22Rv1 (cell line): Measurements from ENCODE around the gene ZNF436.

ENCODE experiments used
- ZFX ChIP-seq: fragments of 450-650 bp; IDR thresholded peaks from 2 replicates; pipeline ENCODE4 v1.6.1; 2017; ENCODE audit warnings: antibody characterized with exemption, borderline replicate concordance
- TF ChIP-seq, protein P1 (sequence below): fragments of 450-650 bp; IDR thresholded peaks from 2 replicates; pipeline ENCODE4 v1.5.1; 2017; ENCODE audit warnings: mild to moderate bottlenecking

DNA sequence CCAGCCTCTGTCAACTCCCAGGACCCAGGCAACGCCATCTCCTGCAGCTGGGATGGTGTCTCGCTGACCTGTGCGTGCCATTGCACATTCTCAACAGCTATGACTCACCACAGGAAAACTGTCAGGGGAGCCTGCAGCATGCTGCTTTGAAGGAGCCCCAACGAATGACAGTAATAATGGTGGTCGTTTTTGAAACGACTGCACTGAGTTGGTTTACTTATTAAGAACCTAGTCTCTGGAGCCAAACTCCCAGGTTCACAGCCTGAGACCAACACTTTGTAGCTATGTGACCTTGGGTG, 33.4 kb upstream of the ZNF436 start:
- TF ChIP-seq, protein P1, sequence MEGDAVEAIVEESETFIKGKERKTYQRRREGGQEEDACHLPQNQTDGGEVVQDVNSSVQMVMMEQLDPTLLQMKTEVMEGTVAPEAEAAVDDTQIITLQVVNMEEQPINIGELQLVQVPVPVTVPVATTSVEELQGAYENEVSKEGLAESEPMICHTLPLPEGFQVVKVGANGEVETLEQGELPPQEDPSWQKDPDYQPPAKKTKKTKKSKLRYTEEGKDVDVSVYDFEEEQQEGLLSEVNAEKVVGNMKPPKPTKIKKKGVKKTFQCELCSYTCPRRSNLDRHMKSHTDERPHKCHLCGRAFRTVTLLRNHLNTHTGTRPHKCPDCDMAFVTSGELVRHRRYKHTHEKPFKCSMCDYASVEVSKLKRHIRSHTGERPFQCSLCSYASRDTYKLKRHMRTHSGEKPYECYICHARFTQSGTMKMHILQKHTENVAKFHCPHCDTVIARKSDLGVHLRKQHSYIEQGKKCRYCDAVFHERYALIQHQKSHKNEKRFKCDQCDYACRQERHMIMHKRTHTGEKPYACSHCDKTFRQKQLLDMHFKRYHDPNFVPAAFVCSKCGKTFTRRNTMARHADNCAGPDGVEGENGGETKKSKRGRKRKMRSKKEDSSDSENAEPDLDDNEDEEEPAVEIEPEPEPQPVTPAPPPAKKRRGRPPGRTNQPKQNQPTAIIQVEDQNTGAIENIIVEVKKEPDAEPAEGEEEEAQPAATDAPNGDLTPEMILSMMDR: no peak
- no peak for TF ChIP-seq ZFX
